Liver (tissue), 3 donors: ENCODE data around the gene CXCR6.
A peak's percentile ranks its signal among the peaks of the same experiment; 100 is the strongest.

ENCODE experiments used
- CTCF ChIP-seq: fragments of 150-350 bp; IDR thresholded peaks from 2 replicates; pipeline ENCODE4 v1.5.1; 2017; ENCODE audit warnings: improper control_type of control experiment, low read depth, low read length; ENCODE audit not compliant: missing input control
- RAD21 ChIP-seq, 2 donors: IDR thresholded peaks; 2 replicates each; pipeline ENCODE4 v1.6.1; 2016; ENCODE audit warnings: antibody characterized with exemption in 2 of 2, mild to moderate bottlenecking in 2 of 2
- SP1 ChIP-seq: IDR thresholded peaks from 2 replicates; pipeline ENCODE4 v1.6.1; 2018; ENCODE audit warnings: antibody characterized with exemption, mild to moderate bottlenecking
- YY1 ChIP-seq: IDR thresholded peaks from 2 replicates; pipeline ENCODE4 v1.6.1; 2016; ENCODE audit warnings: antibody characterized with exemption, mild to moderate bottlenecking
- donor health status: healthy.
- donor health status: healthy.

GRCh38 chr3:45953536-45953935 is 10.3 kb downstream of the CXCR6 start:
- TF ChIP-seq RAD21 (IDR thresholded peaks at IDR 0.05), result peak in 1 of 2 donors; percentile 34
- peak; percentile 75 for TF ChIP-seq SP1
- TF ChIP-seq CTCF, result no peak
- no peak for TF ChIP-seq YY1
